GM12873 (cell line): ENCODE measurements around the gene JHY.

Experiments used
- CTCF ChIP-seq: IDR thresholded peaks from 2 replicates; pipeline ENCODE4 v1.5.1; 2012; ENCODE audit warnings: low read depth, mild to moderate bottlenecking, moderate library complexity, low read length, control low read depth; ENCODE audit not compliant: insufficient read depth; ENCODE audit errors: missing control alignments

JHY gene

GRCh38 chr11:122862091-122862490 lies 20.5 kb upstream of the JHY start:
- no peak for TF ChIP-seq CTCF

GRCh38 chr11:122863704-122864326 lies 18.7 kb upstream of the JHY start:
- TF ChIP-seq CTCF = peak; percentile 63

DNA sequence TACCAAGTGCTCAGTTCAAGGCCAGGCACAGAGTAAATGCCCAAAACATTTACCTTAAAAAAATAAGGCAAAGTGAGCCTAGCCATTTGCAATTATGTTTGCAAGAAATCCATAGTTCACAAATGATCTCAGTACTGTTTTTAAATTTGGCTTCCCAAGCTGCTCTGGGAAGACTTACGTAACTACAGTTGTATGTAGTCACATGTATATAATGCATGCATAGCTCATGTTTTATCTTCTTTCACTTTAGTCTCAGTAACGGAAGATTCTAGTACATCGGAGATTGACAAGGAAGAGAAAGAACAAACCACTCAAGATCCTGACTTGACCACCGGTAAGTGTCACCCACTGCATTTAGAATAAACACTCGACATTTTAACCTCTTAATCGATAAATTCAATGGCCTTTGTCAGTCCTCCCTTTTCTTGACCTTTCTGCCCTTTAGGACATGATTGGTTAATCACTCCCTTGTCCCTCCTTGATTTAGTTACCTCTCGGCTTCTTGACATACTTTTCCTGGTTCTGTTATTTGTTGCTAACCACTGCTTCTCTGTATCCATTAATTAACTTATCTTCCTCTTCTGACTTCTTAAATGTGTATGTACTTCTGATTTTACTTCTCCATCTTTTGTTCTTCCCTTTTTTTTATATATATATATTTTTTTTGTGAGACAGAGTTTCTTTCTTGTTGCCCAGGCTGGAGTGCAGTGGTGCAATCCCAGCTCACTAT lies 18.0 kb upstream of the JHY start:
- no peak for TF ChIP-seq CTCF

GRCh38 chr11:122869622-122870021 lies 12.9 kb upstream of the JHY start:
- TF ChIP-seq CTCF = no peak

- no peak for TF ChIP-seq CTCF
Observed at GRCh38 chr11:122871302-122871701, 11.3 kb upstream of the JHY start.

DNA sequence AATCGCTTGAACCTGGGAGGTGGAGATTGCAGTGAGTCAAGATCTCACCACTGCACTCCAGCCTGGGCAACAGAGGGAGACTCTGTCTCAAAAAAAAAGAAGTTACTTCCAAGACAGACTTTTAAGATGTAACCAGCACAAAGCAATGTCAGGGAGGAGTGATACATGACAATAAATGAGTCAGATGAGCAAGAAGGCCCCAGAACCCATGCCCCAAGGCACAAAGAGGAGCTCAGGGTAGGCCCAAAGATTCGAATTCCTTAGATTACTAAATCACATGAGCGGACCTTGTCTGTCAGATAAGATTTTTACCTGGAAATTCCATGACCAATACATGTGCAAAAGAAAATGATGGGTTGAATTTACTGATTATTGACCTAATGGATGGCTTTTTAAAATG lies 10.5 kb upstream of the JHY start:
- no peak for TF ChIP-seq CTCF

DNA sequence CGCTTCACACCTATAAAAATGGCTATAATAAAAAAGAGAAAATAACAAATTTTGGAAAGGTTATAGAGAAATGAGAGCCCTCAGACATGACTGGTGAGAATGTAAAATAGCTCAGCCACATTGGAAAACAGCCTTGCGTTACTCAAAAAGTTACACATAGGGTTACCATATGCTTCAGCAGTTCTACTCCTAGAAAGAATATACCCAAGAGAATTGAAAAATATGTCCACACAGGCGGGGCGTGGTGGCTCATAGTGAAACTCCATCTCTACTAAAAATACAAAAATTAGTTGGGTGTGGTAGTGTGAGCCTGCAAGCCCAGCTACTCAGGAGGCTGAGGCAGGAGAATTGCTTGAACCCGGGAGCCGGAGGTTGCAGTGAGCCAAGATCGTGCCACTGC lies 7.6 kb upstream of the JHY start:
- TF ChIP-seq CTCF = no peak
